ENCODE data around the gene PARS2. TPM values are rescaled to one million over a fixed set of nuclear protein-coding genes. Genes with fewer than 3 reads are reported as not detected.

Gene PARS2
- total RNA-seq, 4 donors from 2014 or later: 2.1 to 3.6 (median 2.5) TPM

- no peak for TF ChIP-seq CTCF (IDR thresholded peaks at IDR 0.05; ENCODE audit: low read depth)
Observed at GRCh38 chr1:54798206-54798605, 33.9 kb upstream of the PARS2 start.

- TF ChIP-seq CTCF (IDR thresholded peaks at IDR 0.05; ENCODE audit: low read depth): no peak
Observed at GRCh38 chr1:54796902-54797301, 32.6 kb upstream of the PARS2 start.

- TF ChIP-seq CTCF (IDR thresholded peaks at IDR 0.05; ENCODE audit: low read depth): no peak
Observed at GRCh38 chr1:54795841-54796468, 31.6 kb upstream of the PARS2 start.

GRCh38 chr1:54795356-54795665 is 31.0 kb upstream of the PARS2 start:
- TF ChIP-seq CTCF (IDR thresholded peaks at IDR 0.05; ENCODE audit: low read depth): no peak

GRCh38 chr1:54794451-54795355 is 30.4 kb upstream of the PARS2 start:
- no peak for TF ChIP-seq CTCF (IDR thresholded peaks at IDR 0.05; ENCODE audit: low read depth)

- no peak for TF ChIP-seq CTCF (IDR thresholded peaks at IDR 0.05; ENCODE audit: low read depth)
Observed at GRCh38 chr1:54792686-54793282, 28.5 kb upstream of the PARS2 start.

GRCh38 chr1:54791880-54792522 is 27.7 kb upstream of the PARS2 start:
- TF ChIP-seq CTCF (IDR thresholded peaks at IDR 0.05; ENCODE audit: low read depth): no peak

Measured in subcutaneous adipose tissue (tissue), 4 donors.